Suprapubic skin (tissue), 4 donors: ENCODE measurements around the gene HSD17B4. TPM values are rescaled to one million over a fixed set of nuclear protein-coding genes. Genes with fewer than 3 reads are reported as not detected.
"Not testable (repeated sequence)": the region's sequence is repeated elsewhere in the genome, so short reads cannot be mapped to it uniquely, and the experiment has no call there.

ENCODE experiments used
- DNase-seq, 2 donors: peaks; one replicate each; pipeline ENCODE4 v3.0.0-alpha.2; 2019; ENCODE audit warnings: low spot score in 2 of 2
- H3K27ac ChIP-seq: fragments of 200-600 bp; sonication (generic); one replicate; pipeline ENCODE4 v1.5.1; 2019
- H3K27me3 ChIP-seq: fragments of 200-600 bp; sonication (generic); one replicate; pipeline ENCODE4 v1.5.1; 2019
- H3K36me3 ChIP-seq: fragments of 200-600 bp; sonication (generic); one replicate; pipeline ENCODE4 v1.5.1; 2019
- H3K4me1 ChIP-seq: fragments of 200-600 bp; sonication (generic); one replicate; pipeline ENCODE4 v1.5.1; 2019
- H3K4me3 ChIP-seq: fragments of 200-600 bp; sonication (generic); one replicate; pipeline ENCODE4 v1.5.1; 2019; ENCODE audit warnings: mild to moderate bottlenecking
- H3K9me3 ChIP-seq: fragments of 200-600 bp; sonication (generic); one replicate; pipeline ENCODE4 v1.5.1; 2019
- EP300 ChIP-seq: sonication (generic); formaldehyde crosslinking; IDR thresholded peaks from one replicate; pipeline ENCODE4 v1.6.1; 2017; ENCODE audit warnings: antibody characterized with exemption
- POLR2A ChIP-seq, 2 donors: fragments of 450-650 bp; IDR thresholded peaks; one replicate each; pipeline ENCODE4 v1.6.1; 2017; ENCODE audit warnings: antibody characterized with exemption in 2 of 2, mild to moderate bottlenecking in 2 of 2, moderate library complexity in 2 of 2
- POLR2AphosphoS5 ChIP-seq, 3 donors: sonication (generic); formaldehyde crosslinking; IDR thresholded peaks; one replicate each; pipeline ENCODE4 v1.6.1; 2017; ENCODE audit warnings: antibody characterized with exemption in 3 of 3
- WGBS: methylation state at CpG from one replicate; pipeline ENCODE4 v1.1.5; 2018; 5-methylcytosine and 5-hydroxymethylcytosine counted together
- total RNA-seq, 4 donors: library from RNA; depleted of rRNA; stranded (reverse); fragments of >200 nt; gene quantifications; one replicate each; pipeline ENCODE4 v1.1.0, GENCODE V29; 2016
- TF ChIP-seq, protein P1 (sequence below), 2 donors: fragments of 200-600 bp in 1 of 2; fragments of 450-650 bp in 1 of 2; sonication (generic) in 1 of 2; IDR thresholded peaks; one replicate each; pipeline ENCODE4 v1.5.1; 2016 to 2019; ENCODE audit warnings: antibody characterized with exemption in 2 of 2, mild to moderate bottlenecking in 1 of 2, moderate library complexity in 1 of 2

Gene HSD17B4
- total RNA-seq, 4 donors from 2014 or later: 128 to 268 (median 139) TPM

DNA sequence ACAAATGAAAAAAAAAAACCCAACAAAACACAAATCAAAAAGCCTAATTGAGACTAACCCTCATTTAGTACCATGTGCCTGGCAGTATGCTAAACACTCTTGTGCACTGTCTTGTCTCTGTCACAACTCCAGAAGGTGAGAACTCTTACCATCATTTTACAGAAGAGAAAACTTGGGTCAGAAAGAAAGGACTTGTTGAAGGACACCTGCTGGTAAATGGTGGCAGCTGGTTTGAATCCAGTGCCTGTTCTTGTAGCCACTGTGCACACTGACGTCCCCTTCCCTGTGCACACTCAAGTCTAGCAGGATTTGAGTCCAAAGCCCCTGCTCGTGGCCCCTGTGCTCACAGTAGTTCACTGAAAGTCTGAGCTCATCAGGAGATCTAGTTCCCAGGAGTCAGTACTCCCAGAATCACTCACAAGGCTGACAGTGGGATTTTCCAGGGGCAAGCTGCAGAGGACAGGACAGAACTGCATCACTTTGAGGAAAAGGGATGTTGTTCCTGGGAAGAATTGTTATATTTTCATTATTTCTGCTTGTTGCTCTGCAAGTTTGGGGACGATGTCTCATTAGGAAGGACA, 43.0 kb upstream of the HSD17B4 start:
- 84% methylated on average over 3 of the region's 3 CpGs for WGBS
- DNase-seq: no peak
- no peaks in the 10 kb centered on the region for H3K36me3 ChIP-seq
- H3K27ac ChIP-seq: no peak overlapping the region
- no peaks in the 10 kb centered on the region for H3K9me3 ChIP-seq
- peaks cover 20% of the 10 kb centered on the region for H3K4me1 ChIP-seq
- TF ChIP-seq, protein P1, sequence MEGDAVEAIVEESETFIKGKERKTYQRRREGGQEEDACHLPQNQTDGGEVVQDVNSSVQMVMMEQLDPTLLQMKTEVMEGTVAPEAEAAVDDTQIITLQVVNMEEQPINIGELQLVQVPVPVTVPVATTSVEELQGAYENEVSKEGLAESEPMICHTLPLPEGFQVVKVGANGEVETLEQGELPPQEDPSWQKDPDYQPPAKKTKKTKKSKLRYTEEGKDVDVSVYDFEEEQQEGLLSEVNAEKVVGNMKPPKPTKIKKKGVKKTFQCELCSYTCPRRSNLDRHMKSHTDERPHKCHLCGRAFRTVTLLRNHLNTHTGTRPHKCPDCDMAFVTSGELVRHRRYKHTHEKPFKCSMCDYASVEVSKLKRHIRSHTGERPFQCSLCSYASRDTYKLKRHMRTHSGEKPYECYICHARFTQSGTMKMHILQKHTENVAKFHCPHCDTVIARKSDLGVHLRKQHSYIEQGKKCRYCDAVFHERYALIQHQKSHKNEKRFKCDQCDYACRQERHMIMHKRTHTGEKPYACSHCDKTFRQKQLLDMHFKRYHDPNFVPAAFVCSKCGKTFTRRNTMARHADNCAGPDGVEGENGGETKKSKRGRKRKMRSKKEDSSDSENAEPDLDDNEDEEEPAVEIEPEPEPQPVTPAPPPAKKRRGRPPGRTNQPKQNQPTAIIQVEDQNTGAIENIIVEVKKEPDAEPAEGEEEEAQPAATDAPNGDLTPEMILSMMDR (IDR thresholded peaks at IDR 0.05): no peak
- TF ChIP-seq POLR2A (IDR thresholded peaks at IDR 0.05) (no peak), EP300 (no peak)
- H3K4me3 ChIP-seq: no peak overlapping the region
- H3K27me3 ChIP-seq: no peaks in the 10 kb centered on the region

DNA sequence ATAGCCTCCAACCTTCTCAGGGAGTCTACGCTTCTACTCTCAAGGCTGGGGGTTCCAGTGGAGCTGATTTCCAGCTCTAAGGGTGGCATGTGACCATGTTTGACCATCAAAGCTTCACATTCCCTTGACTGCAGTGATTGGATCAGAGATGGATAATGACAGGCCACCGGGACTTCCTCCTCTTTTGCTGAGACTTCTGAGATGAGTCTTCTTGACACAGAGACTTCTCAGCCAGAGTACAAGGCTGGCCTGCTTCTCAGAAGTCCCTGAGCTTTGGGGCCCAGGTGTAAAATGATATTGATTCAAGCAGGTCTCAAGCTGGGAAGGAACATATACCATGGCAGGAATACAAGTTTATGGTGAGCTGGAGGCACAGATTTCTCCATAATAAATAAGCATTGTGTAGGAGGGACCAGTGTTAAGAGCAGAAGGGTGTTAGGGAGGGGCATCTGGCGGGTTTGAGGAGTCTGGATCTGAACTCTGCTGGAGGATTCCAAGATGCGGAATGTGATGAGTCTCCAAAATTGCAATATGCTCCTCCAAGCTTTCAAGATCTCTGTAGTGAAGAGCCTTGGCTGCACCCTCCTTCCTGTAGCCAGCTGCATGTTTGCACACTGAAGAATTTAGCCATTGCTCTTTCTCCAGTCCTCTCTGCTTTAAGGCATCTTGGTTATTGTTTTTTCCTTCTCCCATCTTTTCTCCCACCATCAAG, 41.7 kb upstream of the HSD17B4 start:
- DNase-seq: no peak
- WGBS: 66% methylated on average over 4 of the region's 4 CpGs
- H3K4me3 ChIP-seq: no peak overlapping the region
- peaks cover 20% of the 10 kb centered on the region for H3K4me1 ChIP-seq
- H3K27ac ChIP-seq: no peak overlapping the region
- H3K9me3 ChIP-seq: no peaks in the 10 kb centered on the region
- no peaks in the 10 kb centered on the region for H3K36me3 ChIP-seq
- no peaks in the 10 kb centered on the region for H3K27me3 ChIP-seq
- TF ChIP-seq, protein P1 (IDR thresholded peaks at IDR 0.05): no peak

DNA sequence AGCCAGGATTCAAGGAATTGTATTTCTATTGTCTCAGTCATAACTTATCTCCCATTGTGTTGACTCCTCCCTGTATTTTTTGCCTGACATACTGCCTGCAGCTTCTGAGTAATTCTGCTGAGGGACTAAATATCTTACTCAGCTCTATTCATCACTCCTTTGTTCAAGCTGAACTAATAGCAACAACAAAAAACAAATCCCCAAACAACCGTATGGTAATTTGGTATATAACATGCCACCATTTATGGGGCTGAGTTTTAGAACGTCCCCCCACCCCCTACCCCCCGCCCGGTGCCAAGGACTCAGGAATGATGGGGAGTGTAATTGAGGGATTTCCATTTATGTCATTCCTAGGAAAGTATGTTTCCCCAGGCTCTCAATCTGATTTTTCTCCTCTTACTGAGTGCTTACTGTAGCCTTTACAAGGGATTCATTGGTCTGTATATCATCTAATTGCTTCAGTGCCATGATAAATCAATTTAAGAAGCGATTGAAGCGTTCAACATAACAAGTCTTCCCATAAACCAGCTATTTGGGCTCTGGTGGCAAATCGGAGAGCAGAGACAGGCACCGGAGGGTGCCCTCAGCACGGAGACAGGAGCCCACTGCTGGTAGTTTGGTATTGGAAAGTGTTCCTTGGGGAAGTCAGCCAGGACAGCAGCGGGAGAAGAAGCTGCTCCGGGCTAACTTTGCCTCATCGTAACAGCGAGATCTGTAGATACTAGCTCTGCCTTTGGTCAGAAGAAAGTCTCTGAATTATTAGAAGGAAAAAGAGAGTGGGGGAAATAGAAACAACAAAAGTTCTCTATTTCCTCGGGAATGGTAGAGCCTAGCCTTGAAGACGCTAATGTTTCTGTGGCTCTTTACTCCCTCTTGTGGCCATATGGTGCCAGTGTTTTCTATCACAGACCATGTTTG, 40.7 kb upstream of the HSD17B4 start:
- Histone ChIP-seq H3K27me3 (no peaks in the 10 kb centered on the region), H3K4me1 (peaks cover 20% of the 10 kb centered on the region), H3K9me3 (no peaks in the 10 kb centered on the region), H3K27ac (peak overlapping the region; percentile 82), H3K4me3 (peak overlapping the region; percentile 54), H3K36me3 (no peaks in the 10 kb centered on the region)
- 6% methylated on average over 15 of the region's 15 CpGs for WGBS
- no peak for DNase-seq
- TF ChIP-seq, protein P1 (IDR thresholded peaks at IDR 0.05): peak; percentile 85 to 91
- TF ChIP-seq POLR2A (IDR thresholded peaks at IDR 0.05): no peak

DNA sequence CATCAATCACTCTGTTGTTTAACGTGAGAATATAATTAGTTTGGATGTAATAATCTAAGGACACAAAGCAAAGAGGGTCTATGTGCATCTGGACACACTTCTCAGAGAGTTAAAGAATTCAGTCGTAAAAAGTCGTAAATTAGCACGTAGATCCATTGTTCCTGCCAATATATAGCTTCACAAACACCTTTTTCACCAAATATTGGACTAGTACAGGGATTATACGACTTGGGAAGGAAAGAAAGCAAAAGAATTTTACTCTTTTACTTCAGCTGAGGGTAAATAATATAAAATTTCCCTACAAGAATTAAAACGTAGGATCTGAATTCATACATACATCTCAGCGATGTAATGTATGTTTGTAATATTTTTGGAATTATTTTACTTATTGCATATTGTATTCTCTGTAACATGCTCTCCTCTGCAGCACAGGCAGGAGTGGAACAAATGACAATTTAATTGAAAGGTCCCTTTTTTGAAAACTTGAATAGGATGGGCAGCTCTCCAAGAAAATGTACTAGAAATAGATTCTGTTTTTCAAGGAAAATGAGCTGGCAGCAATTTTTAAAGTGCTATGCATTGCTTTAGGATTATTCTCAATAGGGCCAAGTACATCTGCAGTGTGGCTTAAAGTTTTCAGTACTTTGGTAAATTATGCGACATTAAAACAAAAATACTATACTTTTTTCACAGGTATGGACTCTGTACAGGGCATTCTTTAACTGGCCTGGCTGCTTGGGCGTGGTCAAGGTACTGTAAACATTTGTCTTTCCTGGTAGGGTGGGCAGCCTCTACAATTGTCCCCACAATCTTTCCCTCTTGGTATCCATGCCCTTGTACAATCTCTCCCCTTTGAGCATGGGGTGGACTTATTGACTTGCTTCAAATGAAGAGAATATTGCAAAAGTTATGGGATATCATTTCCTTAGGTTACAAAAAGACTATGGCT, 39.7 kb upstream of the HSD17B4 start:
- peaks cover 24% of the 10 kb centered on the region for H3K4me1 ChIP-seq
- H3K27me3 ChIP-seq: no peaks in the 10 kb centered on the region
- peak overlapping the region; percentile 54 for H3K4me3 ChIP-seq
- H3K27ac ChIP-seq: peak overlapping the region; percentile 82
- H3K36me3 ChIP-seq: no peaks in the 10 kb centered on the region
- DNase-seq: no peak
- no peaks in the 10 kb centered on the region for H3K9me3 ChIP-seq
- TF ChIP-seq EP300 (no peak), POLR2AphosphoS5 (IDR thresholded peaks at IDR 0.05) (no peak), POLR2A (IDR thresholded peaks at IDR 0.05) (no peak)
- TF ChIP-seq, protein P1 (IDR thresholded peaks at IDR 0.05): no peak
- 39% methylated on average over 9 of the region's 9 CpGs for WGBS

DNA sequence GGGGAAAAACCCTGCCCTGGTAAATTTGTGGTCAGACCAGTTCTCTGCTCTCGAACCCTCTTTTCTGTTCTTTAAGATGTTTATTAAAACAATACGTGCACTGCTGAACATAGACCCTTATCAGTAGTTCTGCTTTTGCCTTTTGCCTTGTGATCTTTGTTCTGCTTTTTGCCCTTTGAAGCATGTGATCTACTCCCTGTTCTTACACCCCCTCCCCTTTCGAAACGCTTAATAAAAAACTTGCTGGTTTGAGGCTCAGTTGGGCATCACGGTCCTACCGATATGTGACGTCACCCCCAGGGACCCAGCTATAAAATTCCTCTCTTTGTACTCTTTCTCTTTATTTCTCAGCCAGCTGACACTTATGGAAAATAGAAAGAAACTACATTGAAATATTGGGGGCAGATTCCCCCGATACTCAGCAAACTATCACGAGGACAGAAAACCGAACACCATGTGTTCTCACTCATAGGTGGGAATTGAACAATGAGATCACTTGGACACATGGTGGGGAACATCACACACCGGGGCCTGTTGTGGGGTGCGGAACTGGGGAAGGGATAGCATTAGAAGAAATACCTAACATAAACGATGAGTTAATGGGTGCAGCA, 38.1 kb upstream of the HSD17B4 start:
- 78% methylated on average over 13 of the region's 13 CpGs for WGBS
- H3K4me3 ChIP-seq, H3K27me3 ChIP-seq, H3K9me3 ChIP-seq, H3K36me3 ChIP-seq, H3K27ac ChIP-seq, DNase-seq: not testable (repeated sequence)
- peaks cover 36% of the 10 kb centered on the region for H3K4me1 ChIP-seq
